ENCODE data around the gene ICAM4. TPM values are rescaled to one million over a fixed set of nuclear protein-coding genes. Genes with fewer than 3 reads are reported as not detected.

ICAM4 gene
- total RNA-seq, 2 donors from 2014 or later, result 0.55 TPM; not detected in 1

DNA sequence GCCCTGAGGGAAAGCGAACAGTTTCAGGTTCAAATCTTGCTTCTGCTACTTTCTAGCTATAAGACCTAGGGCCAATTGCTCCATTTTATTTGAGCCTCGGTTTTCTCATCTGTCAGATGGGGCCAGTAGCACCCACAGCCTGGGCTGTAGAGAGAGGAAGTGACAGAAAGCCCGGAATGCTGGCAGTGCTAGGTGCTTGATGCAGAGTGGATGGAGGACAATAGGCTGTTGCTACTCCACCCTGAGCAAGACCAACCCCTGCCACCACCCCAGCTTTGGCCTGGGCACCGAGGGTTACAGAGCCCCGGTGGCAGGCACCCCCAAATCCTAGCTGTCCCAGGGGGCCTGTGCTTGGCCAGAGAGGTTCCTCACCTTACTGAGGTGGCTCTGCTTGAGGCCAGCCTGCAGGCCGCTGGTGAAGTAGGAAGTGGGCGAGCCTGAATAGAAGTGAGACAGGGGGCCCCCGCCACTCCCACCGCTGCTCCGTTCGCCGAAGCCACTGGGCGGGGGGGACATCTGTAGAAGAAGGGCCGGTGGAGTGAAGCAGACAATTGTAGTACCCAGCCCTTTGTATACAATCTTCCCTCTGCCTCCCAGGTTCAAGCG, 31.2 kb downstream of the ICAM4 start:
- H3K36me3 ChIP-seq, result peaks cover 64% of the 10 kb centered on the region

GRCh38 chr19:10318807-10319682, 32.3 kb downstream of the ICAM4 start:
- no peak overlapping the region for H3K4me3 ChIP-seq
- no peak for DNase-seq (ENCODE audit: low spot score)
- H3K27ac ChIP-seq, result no peak overlapping the region
- peaks cover 0 to 14% of the 10 kb centered on the region in 2 donors for H3K4me1 ChIP-seq
- no peak for TF ChIP-seq CTCF (IDR thresholded peaks at IDR 0.05)
- H3K27me3 ChIP-seq, result no peaks in the 10 kb centered on the region
- H3K9me3 ChIP-seq, result no peaks in the 10 kb centered on the region
- peaks cover 73% of the 10 kb centered on the region for H3K36me3 ChIP-seq

More for the DNA sequence above, 31.2 kb downstream of the ICAM4 start:
- DNase-seq (ENCODE audit: low spot score), result no peak
- Histone ChIP-seq H3K27ac (no peak overlapping the region), H3K4me1 (peaks cover 0 to 14% of the 10 kb centered on the region in 2 donors), H3K27me3 (no peaks in the 10 kb centered on the region), H3K4me3 (no peak overlapping the region), H3K9me3 (no peaks in the 10 kb centered on the region)
- TF ChIP-seq CTCF (IDR thresholded peaks at IDR 0.05), result no peak

GRCh38 chr19:10320602-10321416, 34.1 kb downstream of the ICAM4 start:
- Histone ChIP-seq H3K36me3 (peaks cover 89% of the 10 kb centered on the region), H3K4me3 (no peak overlapping the region), H3K4me1 (peaks cover 0 to 6% of the 10 kb centered on the region in 2 donors), H3K27ac (no peak overlapping the region), H3K9me3 (no peaks in the 10 kb centered on the region), H3K27me3 (no peaks in the 10 kb centered on the region)
- TF ChIP-seq CTCF (IDR thresholded peaks at IDR 0.05), result no peak
- DNase-seq (ENCODE audit: low spot score), result no peak

- H3K4me3 ChIP-seq, result no peak overlapping the region
- H3K9me3 ChIP-seq, result no peaks in the 10 kb centered on the region
- peaks cover 95% of the 10 kb centered on the region for H3K36me3 ChIP-seq
- H3K27me3 ChIP-seq, result no peaks in the 10 kb centered on the region
- no peaks in the 10 kb centered on the region for H3K4me1 ChIP-seq
- H3K27ac ChIP-seq, result no peak overlapping the region
- no peak for DNase-seq (ENCODE audit: low spot score)
- no peak for TF ChIP-seq CTCF (IDR thresholded peaks at IDR 0.05)
Observed at GRCh38 chr19:10321417-10321797, 34.7 kb downstream of the ICAM4 start.

DNA sequence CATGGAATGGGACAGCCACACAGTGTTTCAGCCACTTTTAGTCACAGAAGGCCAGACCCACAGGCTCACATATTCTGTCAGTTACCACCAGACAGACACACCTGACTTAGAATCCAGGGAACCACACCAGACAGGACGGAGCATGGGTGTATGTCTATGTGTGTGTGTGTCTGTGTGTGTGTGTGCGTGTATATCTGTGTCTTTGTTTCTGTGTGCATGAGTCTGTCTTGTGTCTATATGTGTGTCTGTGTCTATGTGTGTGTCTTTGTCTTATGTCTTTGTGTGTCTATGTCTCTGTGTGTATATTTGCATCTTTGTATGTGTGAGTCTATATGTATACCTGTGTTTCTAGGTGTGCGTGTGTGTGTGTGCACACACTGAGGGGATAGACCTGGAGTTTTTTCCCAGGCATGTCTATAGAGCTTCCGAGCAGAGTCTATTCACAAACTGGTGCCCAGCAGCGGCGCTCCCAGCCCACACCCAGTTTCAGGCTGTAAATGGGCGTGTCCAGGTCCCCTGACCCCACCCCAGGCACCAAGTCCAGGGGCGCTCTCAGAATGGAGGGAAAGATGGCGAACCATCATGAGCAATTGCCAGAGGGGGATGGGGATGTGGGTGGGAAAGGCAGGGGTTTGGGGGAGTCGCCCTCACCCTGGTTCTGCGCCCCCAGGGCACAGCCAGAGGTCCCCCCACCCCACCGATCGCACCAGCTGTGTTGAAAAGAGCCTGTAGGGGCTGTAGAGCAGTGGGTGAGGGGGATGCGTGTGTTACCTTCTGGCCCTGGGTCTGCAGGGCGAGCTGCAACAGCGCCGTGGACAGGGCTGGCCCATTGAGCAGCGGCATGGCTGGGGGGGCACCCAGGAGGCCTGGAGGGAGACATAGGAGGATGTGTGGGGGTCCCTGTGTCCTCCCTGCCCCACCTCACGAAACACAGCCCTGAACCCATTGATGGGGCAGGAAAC, 35.4 kb downstream of the ICAM4 start:
- no peaks in the 10 kb centered on the region for H3K9me3 ChIP-seq
- H3K4me3 ChIP-seq, result no peak overlapping the region
- H3K36me3 ChIP-seq, result peaks cover 96% of the 10 kb centered on the region
- TF ChIP-seq CTCF (IDR thresholded peaks at IDR 0.05), result no peak
- no peak overlapping the region for H3K27ac ChIP-seq
- no peaks in the 10 kb centered on the region for H3K4me1 ChIP-seq
- no peaks in the 10 kb centered on the region for H3K27me3 ChIP-seq
- DNase-seq (ENCODE audit: low spot score), result no peak
